GM12873 (cell line): ENCODE data around the gene FAM229A.

Experiments
- CTCF ChIP-seq: IDR thresholded peaks from 2 replicates; pipeline ENCODE4 v1.5.1; 2012; ENCODE audit warnings: low read depth, mild to moderate bottlenecking, moderate library complexity, low read length, control low read depth; ENCODE audit not compliant: insufficient read depth; ENCODE audit errors: missing control alignments

FAM229A gene

GRCh38 chr1:32350785-32351398, 11.4 kb downstream of the FAM229A start:
- TF ChIP-seq CTCF: peak; percentile 61

- no peak for TF ChIP-seq CTCF
Measured at GRCh38 chr1:32349211-32349708, 13.0 kb downstream of the FAM229A start.

GRCh38 chr1:32346532-32347157, 15.6 kb downstream of the FAM229A start:
- TF ChIP-seq CTCF: no peak

- TF ChIP-seq CTCF: no peak
Measured at GRCh38 chr1:32345289-32345827, 16.9 kb downstream of the FAM229A start.

GRCh38 chr1:32342704-32343103, 19.6 kb downstream of the FAM229A start:
- no peak for TF ChIP-seq CTCF

- no peak for TF ChIP-seq CTCF
Measured at GRCh38 chr1:32341971-32342370, 20.3 kb downstream of the FAM229A start.

GRCh38 chr1:32341186-32341757, 21.0 kb downstream of the FAM229A start:
- no peak for TF ChIP-seq CTCF
